A549 (cell line): ENCODE results near the gene SYAP1.

Source experiments
- BCL3 ChIP-seq: fragments of >200 bp; sonication (Bioruptor Twin); formaldehyde crosslinking; IDR thresholded peaks from 3 replicates; pipeline ENCODE4 v1.6.1; 2016
- CTCF ChIP-seq: fragments of >200 bp; sonication (Bioruptor Twin); formaldehyde crosslinking; IDR thresholded peaks from 3 replicates; pipeline ENCODE4 v1.5.1; 2016
- MAFK ChIP-seq: fragments of 450-650 bp; IDR thresholded peaks from 2 replicates; pipeline ENCODE4 v1.6.1; 2014; ENCODE audit not compliant: partially characterized antibody
- MAZ ChIP-seq: fragments of 150-350 bp; IDR thresholded peaks from 2 replicates; pipeline ENCODE4 v1.6.1; 2014; ENCODE audit warnings: antibody characterized with exemption, low read depth, low read length, borderline replicate concordance
- MYC ChIP-seq: IDR thresholded peaks from 2 replicates; pipeline ENCODE4 v1.6.1; 2012; ENCODE audit warnings: mild to moderate bottlenecking, inconsistent platforms, low read length, improper control_type of control experiment, borderline replicate concordance
- POLR2A ChIP-seq: IDR thresholded peaks from 2 replicates; pipeline ENCODE4 v1.6.1; 2012; ENCODE audit warnings: mild to moderate bottlenecking, low read length
- TFCP2L1 ChIP-seq: fragments of 250-450 bp; sonication (Bioruptor Pico); IDR thresholded peaks from 2 replicates; pipeline ENCODE4 v1.5.0; 2021; ENCODE audit warnings: mild to moderate bottlenecking
- TP53 ChIP-seq: fragments of 250-450 bp; sonication (Bioruptor Pico); IDR thresholded peaks from 2 replicates; pipeline ENCODE4 v1.5.0; 2021; ENCODE audit warnings: mild to moderate bottlenecking, moderate library complexity

- TF ChIP-seq CTCF, result no peak
- TF ChIP-seq POLR2A, result peak; percentile 84
- no peak for TF ChIP-seq MAZ
- peak; percentile 85; the same call in 1 of the 3 replicates for TF ChIP-seq BCL3
- no peak for TF ChIP-seq MAFK
- no peak for TF ChIP-seq TP53 (CRISPR knock-in tag)
- no peak for TF ChIP-seq TFCP2L1
- no peak for TF ChIP-seq MYC
Observed at GRCh38 chrX:16719334-16720084, at the start of gene SYAP1.
